Measurements from ENCODE around the gene AR. TPM values are rescaled to one million over a fixed set of nuclear protein-coding genes. Genes with fewer than 3 reads are reported as not detected.

The AR gene
- total and polyA plus RNA-seq, 2 of the 4 experiments (the other 2 are of a cell fraction) = 1.5 to 4.7 TPM

GRCh38 chrX:67750694-67751093, 206.9 kb downstream of the AR start:
- Histone ChIP-seq H3K23ac (ENCODE audit: low read depth, low read length) (no peak overlapping the region), H2AK9ac (replicated peaks; ENCODE audit: low read depth, low read length, poor library complexity) (no peak overlapping the region), H2BK15ac (ENCODE audit: low read depth, low read length) (no peak overlapping the region), H3K9ac (ENCODE audit: low read depth, low read length) (no peak overlapping the region), H4K91ac (ENCODE audit: insufficient read depth, low read depth, low read length) (no peak overlapping the region), H3K14ac (replicated peaks; ENCODE audit: low read depth, low read length) (no peak overlapping the region), H3K27me3 (ENCODE audit: control insufficient read depth, insufficient read depth, low read length) (no peaks in the 10 kb centered on the region; the same call in 1 of the 2 replicates), H4K8ac (ENCODE audit: low read depth in 2 of 2, low read length in 2 of 2) (no peak overlapping the region), H3K9me3 (ENCODE audit: control insufficient read depth, insufficient read depth, low read length) (0 out of 2 replicates have a peak, but pooled peaks cover 2% of the 10 kb centered on the region), H2BK5ac (ENCODE audit: low read depth, low read length, poor library complexity, severe bottlenecking) (no peak overlapping the region), H2BK20ac (ENCODE audit: low read depth, low read length) (no peak overlapping the region), H2AFZ (replicated peaks; ENCODE audit: low read length, poor library complexity) (no peak overlapping the region), H3K4me2 (ENCODE audit: low read depth, low read length) (no peak overlapping the region), H2BK120ac (ENCODE audit: low read depth, low read length) (no peak overlapping the region), H3K79me1 (ENCODE audit: low read depth in 1 of 2, low read length in 2 of 2) (no peaks in the 10 kb centered on the region), H3K4ac (ENCODE audit: low read depth, low read length) (no peak overlapping the region), H3K9me1 (ENCODE audit: insufficient read depth, low read length) (no peaks in the 10 kb centered on the region), H3K36me3 (ENCODE audit: control insufficient read depth, insufficient read depth, low read length) (no peaks in the 10 kb centered on the region), H3K4me1 (ENCODE audit: control insufficient read depth, insufficient read depth, low read length) (no peaks in the 10 kb centered on the region), H3K18ac (ENCODE audit: low read depth, low read length) (no peak overlapping the region), H4K5ac (ENCODE audit: low read depth, low read length) (no peak overlapping the region), H4K20me1 (ENCODE audit: insufficient read depth, low read length) (no peaks in the 10 kb centered on the region), H3K27ac (ENCODE audit: insufficient read depth, low read length) (no peak overlapping the region), H3K4me3 (ENCODE audit: insufficient read depth, low read depth, low read length) (no peak overlapping the region), H2AK5ac (ENCODE audit: low read depth, low read length) (no peak overlapping the region), H3K56ac (ENCODE audit: extremely low read depth, insufficient read depth, low read length) (no peak overlapping the region)
- CTCF ChIA-PET = no interaction called here
- ATAC-seq (ENCODE audit: low read depth) (no peak), DNase-seq (no peak)
- dilution Hi-C loops (cut with HindIII; ENCODE audit: low sequenced_read_pairs, unreplicated experiment) = no loop called here
- POLR2A ChIA-PET (ENCODE audit: unreplicated experiment) = no interaction called here
- intact Hi-C loops (cut with micrococcal nuclease) = no loop called here
- no TSS peak for BruUV-seq (replicated peaks)
- WGBS, 2 experiments (ENCODE audit: extremely low coverage in 2 of 2, insufficient read length in 1 of 2) = no CpG with 5 or more reads among the region's 2 CpGs
- TF ChIP-seq MAZ (IDR thresholded peaks at IDR 0.05; ENCODE audit: borderline replicate concordance, low read depth, low read length) = no peak
- TF ChIP-seq RCOR1 (IDR thresholded peaks at IDR 0.05; ENCODE audit: insufficient replicate concordance, low read length) = no peak
- no peak for TF ChIP-seq USF2 (IDR thresholded peaks at IDR 0.05; ENCODE audit: low read depth, low read length)
- no peak for TF ChIP-seq FOS (IDR thresholded peaks at IDR 0.05; ENCODE audit: low read depth, low read length)
- no peak for TF ChIP-seq MAFK (IDR thresholded peaks at IDR 0.05; ENCODE audit: low read depth, low read length)
- no peak for TF ChIP-seq ELK1 (IDR thresholded peaks at IDR 0.05; ENCODE audit: borderline replicate concordance, low read depth, low read length)
- no peak for TF ChIP-seq RAD21 (IDR thresholded peaks at IDR 0.05; ENCODE audit: low read length)
- no peak for TF ChIP-seq POLR2A (IDR thresholded peaks at IDR 0.05; ENCODE audit: low read depth, low read length)
- TF ChIP-seq MXI1 (IDR thresholded peaks at IDR 0.05; ENCODE audit: borderline replicate concordance, low read depth, low read length) = no peak
- TF ChIP-seq NFE2L2 (IDR thresholded peaks at IDR 0.05; ENCODE audit: low read depth, low read length) = no peak
- no peak for TF ChIP-seq CHD1 (IDR thresholded peaks at IDR 0.05; ENCODE audit: low read depth, low read length)
- in situ Hi-C loops (cut with MboI; ENCODE audit: low sequenced_read_pairs) = no loop called here

All from IMR-90 (cell line).